C4-2B (cell line): Measurements from ENCODE around the gene SLC6A17.

Experiments
- ZFX ChIP-seq: fragments of 450-650 bp; IDR thresholded peaks from 2 replicates; pipeline ENCODE4 v1.6.1; 2017
- TF ChIP-seq, protein P1 (sequence below): fragments of 450-650 bp; conservative IDR thresholded peaks from 2 replicates; pipeline ENCODE4 v1.5.1; 2017; ENCODE audit warnings: mild to moderate bottlenecking

DNA sequence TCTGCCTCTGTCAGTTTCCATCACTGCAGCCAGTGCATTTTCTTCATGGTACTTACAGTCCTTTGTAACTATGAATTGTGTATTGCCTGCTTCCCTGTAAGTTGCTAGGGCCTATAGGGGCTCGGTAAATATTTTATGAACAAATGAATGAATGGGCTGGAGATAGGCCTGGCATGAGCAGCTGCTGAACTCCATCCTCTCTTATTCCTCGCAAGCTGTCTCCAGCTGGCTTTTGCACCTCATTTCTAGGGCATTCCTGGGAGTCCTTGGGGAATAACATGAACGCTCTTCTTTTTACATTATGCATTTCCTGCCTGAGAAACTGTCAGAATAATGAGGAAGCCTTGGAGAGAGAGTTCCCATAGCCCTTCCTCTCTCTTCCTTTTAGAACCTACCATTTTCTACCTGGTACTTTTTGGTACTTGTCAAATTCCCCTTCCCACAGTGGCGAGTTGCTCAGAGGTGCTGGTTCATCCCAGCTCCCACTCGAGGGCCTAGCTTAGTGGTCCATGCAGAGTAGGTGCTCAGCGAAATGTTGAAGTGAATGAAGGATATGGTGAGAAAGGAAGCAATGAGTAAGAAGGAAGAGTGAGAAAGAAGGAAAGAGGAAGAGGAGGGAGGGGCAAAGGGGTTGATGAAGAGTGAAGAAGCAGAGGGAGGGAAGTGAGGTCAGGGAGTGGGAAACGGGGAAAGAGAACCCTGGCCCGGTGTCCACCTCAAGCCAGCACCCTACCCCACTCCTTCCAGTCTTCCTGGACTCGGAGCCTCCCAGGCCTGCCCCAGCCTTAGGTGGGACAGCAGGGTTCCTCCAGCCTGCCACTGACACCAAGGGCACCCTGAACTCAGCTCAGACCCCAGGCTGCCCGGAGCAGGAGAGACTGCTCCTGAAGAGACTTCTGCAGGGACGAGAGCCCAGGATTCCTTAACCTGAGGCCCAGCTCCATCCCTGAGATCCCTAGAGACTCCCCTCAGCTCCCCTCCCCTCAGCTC lies 89.4 kb downstream of the SLC6A17 start:
- TF ChIP-seq, protein P1, sequence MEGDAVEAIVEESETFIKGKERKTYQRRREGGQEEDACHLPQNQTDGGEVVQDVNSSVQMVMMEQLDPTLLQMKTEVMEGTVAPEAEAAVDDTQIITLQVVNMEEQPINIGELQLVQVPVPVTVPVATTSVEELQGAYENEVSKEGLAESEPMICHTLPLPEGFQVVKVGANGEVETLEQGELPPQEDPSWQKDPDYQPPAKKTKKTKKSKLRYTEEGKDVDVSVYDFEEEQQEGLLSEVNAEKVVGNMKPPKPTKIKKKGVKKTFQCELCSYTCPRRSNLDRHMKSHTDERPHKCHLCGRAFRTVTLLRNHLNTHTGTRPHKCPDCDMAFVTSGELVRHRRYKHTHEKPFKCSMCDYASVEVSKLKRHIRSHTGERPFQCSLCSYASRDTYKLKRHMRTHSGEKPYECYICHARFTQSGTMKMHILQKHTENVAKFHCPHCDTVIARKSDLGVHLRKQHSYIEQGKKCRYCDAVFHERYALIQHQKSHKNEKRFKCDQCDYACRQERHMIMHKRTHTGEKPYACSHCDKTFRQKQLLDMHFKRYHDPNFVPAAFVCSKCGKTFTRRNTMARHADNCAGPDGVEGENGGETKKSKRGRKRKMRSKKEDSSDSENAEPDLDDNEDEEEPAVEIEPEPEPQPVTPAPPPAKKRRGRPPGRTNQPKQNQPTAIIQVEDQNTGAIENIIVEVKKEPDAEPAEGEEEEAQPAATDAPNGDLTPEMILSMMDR, result no peak
- TF ChIP-seq ZFX, result no peak
